Neutrophil (primary cell): ENCODE data around the gene KIAA1328.

Experiments used
- H3K27ac ChIP-seq: fragments of 200-600 bp; sonication (generic); 2 replicates; pipeline ENCODE4 v1.5.1; 2016; ENCODE audit warnings: mild to moderate bottlenecking, moderate library complexity
- H3K27me3 ChIP-seq: fragments of 200-600 bp; sonication (generic); 2 replicates; pipeline ENCODE4 v1.6.0; 2016; ENCODE audit warnings: mild to moderate bottlenecking
- H3K36me3 ChIP-seq: fragments of 200-600 bp; sonication (generic); 2 replicates; pipeline ENCODE4 v1.5.1; 2017
- H3K4me1 ChIP-seq, 2 experiments: fragments of 200-600 bp in 1 of 2; sonication (generic) in 1 of 2; 1 replicate in 1 of 2; 2 replicates in 1 of 2; pipeline versions ENCODE4 v1.5.1 to v1.6.1; 2013 to 2016; ENCODE audit warnings: low read depth in 1 of 2, low read length in 1 of 2, mild to moderate bottlenecking in 1 of 2, moderate library complexity in 1 of 2; ENCODE audit not compliant: control insufficient read depth in 1 of 2, insufficient read depth in 1 of 2
- H3K4me3 ChIP-seq, 2 experiments: fragments of 200-600 bp in 1 of 2; sonication (generic) in 1 of 2; 1 replicate in 1 of 2; 2 replicates in 1 of 2; pipeline ENCODE4 v1.5.1; 2013 to 2016; ENCODE audit warnings: low read depth in 1 of 2, low read length in 1 of 2, mild to moderate bottlenecking in 1 of 2, moderate library complexity in 1 of 2
- H3K9me3 ChIP-seq: fragments of 200-600 bp; sonication (generic); 2 replicates; pipeline ENCODE4 v1.5.1; 2016
- TF ChIP-seq, protein P1 (sequence below): fragments of 200-600 bp; sonication (generic); IDR thresholded peaks from 2 replicates; pipeline ENCODE4 v1.5.1; 2016; ENCODE audit warnings: antibody characterized with exemption

KIAA1328 gene

DNA sequence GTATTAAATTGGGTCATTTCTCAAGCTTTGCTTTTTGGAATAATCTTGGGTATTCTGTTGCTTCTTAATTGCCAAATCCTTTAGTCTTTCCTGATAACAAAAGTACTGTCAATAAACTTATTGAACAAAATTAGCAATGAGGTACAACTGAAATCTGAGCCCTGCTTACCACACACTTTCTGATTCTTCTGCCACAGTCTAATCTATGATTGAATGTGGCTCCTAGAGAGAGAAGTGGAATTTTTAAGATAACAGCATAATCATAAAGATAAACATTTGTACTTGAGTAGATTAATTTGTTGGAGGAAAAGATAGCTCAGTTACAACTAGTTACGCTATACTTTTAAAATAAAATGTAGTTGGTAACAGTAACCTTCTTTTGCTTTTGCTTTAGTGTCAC is 381.9 kb downstream of the KIAA1328 start:
- Histone ChIP-seq H3K36me3 (no peaks in the 10 kb centered on the region), H3K27ac (no peak overlapping the region), H3K9me3 (no peaks in the 10 kb centered on the region), H3K27me3 (no peaks in the 10 kb centered on the region), H3K4me1 (no peaks in the 10 kb centered on the region), H3K4me3 (no peak overlapping the region)
- TF ChIP-seq, protein P1, sequence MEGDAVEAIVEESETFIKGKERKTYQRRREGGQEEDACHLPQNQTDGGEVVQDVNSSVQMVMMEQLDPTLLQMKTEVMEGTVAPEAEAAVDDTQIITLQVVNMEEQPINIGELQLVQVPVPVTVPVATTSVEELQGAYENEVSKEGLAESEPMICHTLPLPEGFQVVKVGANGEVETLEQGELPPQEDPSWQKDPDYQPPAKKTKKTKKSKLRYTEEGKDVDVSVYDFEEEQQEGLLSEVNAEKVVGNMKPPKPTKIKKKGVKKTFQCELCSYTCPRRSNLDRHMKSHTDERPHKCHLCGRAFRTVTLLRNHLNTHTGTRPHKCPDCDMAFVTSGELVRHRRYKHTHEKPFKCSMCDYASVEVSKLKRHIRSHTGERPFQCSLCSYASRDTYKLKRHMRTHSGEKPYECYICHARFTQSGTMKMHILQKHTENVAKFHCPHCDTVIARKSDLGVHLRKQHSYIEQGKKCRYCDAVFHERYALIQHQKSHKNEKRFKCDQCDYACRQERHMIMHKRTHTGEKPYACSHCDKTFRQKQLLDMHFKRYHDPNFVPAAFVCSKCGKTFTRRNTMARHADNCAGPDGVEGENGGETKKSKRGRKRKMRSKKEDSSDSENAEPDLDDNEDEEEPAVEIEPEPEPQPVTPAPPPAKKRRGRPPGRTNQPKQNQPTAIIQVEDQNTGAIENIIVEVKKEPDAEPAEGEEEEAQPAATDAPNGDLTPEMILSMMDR = no peak

DNA sequence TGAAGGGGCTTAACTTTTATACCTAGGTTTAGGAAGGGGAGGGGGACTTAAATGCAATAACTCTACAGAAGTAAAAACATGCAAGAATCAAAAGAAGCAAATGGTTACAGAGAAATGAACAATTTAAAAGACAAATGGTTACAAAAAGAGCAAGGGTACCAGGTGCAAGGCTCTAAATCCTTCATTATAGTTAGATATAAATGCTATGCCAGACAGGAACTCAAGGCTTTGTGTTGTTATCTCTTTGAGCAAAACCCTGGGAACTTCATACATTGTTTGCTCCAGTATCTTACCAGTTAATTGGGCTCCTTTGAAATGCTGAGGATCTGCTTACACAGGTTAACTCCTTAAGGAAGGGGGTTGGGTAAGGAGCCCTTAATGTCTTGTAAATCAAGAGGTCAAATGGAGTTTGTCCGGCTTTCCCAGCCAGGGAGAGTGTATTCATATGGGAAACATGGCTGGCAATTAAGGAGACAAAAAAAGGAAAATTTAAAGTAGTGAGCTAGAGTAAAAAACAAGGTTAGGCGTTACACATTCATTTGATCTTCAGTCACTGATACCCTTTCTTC is 389.2 kb downstream of the KIAA1328 start:
- Histone ChIP-seq H3K4me1 (no peaks in the 10 kb centered on the region), H3K27me3 (no peaks in the 10 kb centered on the region), H3K27ac (no peak overlapping the region), H3K4me3 (no peak overlapping the region), H3K9me3 (no peaks in the 10 kb centered on the region), H3K36me3 (no peaks in the 10 kb centered on the region)
- TF ChIP-seq, protein P1 = no peak

DNA sequence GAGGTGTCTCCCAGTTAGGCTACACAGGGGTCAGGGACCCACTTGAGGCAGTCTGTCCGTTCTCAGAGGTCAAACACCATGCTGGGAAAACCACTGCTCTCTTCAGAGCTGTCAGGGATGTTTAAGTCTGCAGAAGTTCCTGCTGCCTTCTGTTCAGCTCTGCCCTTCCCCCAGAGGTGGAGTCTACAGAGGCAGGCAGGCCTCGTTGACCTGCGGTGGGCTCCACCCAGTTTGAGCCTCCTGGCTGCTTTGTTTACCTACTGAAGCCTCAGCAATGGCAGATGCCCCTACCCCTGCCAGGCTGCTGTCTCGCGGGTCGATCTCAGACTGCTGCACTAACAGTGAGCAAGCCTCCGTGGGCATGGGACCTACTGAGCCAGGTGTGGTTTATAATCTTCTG is 390.3 kb downstream of the KIAA1328 start:
- H3K4me1 ChIP-seq = no peaks in the 10 kb centered on the region
- TF ChIP-seq, protein P1 = no peak
- H3K27me3 ChIP-seq = no peaks in the 10 kb centered on the region
- H3K9me3 ChIP-seq = no peaks in the 10 kb centered on the region
- no peak overlapping the region for H3K27ac ChIP-seq
- no peaks in the 10 kb centered on the region for H3K36me3 ChIP-seq
- no peak overlapping the region for H3K4me3 ChIP-seq

DNA sequence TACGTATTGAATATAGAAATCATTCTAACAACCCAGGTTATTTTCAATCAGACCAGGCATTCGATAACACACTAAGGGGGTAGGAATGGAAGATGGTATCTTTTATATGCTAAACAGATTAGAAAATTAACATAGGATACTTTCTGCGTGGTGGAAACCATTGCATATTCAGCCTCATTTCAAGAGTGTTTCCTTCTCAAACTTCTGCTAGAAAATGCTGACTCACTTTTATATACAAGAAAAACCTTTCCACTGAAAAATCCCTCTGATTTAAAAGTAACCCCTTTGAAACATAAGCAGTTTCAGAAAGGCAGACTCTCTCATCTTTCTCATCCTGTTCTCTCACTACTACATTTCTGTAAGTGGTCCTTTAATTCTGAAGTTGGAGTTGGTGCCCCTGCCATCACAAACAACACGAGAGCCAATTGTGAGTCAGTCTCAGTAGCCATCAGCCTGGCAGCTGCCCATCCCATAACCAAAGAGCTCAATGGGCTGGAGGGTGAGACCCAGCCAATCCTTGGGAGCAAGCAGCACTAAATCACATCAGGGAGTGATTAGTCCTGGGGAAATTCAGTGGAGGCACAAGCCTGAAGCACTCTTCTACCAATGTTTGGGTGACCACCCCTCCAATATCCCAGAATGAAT is 393.5 kb downstream of the KIAA1328 start:
- no peaks in the 10 kb centered on the region for H3K4me1 ChIP-seq
- H3K9me3 ChIP-seq = no peaks in the 10 kb centered on the region
- no peak overlapping the region for H3K4me3 ChIP-seq
- H3K27ac ChIP-seq = no peak overlapping the region
- H3K36me3 ChIP-seq = no peaks in the 10 kb centered on the region
- no peaks in the 10 kb centered on the region for H3K27me3 ChIP-seq
- TF ChIP-seq, protein P1 = no peak

DNA sequence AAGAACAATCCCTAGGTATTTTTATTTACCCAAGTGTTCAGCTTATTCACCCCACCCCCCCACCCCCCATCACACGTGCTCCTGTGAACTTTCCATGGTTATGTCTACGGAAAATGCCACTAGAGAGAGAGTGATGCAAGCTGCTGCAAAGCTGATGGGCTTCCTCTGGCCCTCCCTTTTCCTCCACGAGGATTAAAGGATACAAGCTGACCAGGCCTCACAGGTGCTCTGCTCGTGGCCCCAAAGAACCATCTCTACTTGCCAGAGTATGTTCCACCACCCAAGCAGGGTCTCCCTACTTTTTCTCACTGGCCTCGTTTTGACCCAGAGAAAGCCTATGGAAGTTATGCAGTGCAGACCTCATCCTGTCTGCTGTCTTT is 394.1 kb downstream of the KIAA1328 start:
- no peak overlapping the region for H3K4me3 ChIP-seq
- no peaks in the 10 kb centered on the region for H3K36me3 ChIP-seq
- H3K27ac ChIP-seq = no peak overlapping the region
- no peaks in the 10 kb centered on the region for H3K9me3 ChIP-seq
- TF ChIP-seq, protein P1 = no peak
- no peaks in the 10 kb centered on the region for H3K27me3 ChIP-seq
- no peaks in the 10 kb centered on the region for H3K4me1 ChIP-seq
